GM12874 (cell line): Measurements from ENCODE around the gene UNC13C.

Experiments
- CTCF ChIP-seq: IDR thresholded peaks from 2 replicates; pipeline ENCODE4 v1.5.1; 2011; ENCODE audit warnings: low read depth, mild to moderate bottlenecking, control low read depth, low read length, moderate library complexity; ENCODE audit not compliant: insufficient read depth

The UNC13C gene

GRCh38 chr15:53985562-53985961, 7.3 kb downstream of the UNC13C start:
- TF ChIP-seq CTCF: no peak

GRCh38 chr15:53987480-53987879, 9.2 kb downstream of the UNC13C start:
- TF ChIP-seq CTCF: no peak

- TF ChIP-seq CTCF: no peak
Measured at GRCh38 chr15:54007256-54007655, 29.0 kb downstream of the UNC13C start.

GRCh38 chr15:54011656-54012055, 33.4 kb downstream of the UNC13C start:
- no peak for TF ChIP-seq CTCF

- no peak for TF ChIP-seq CTCF
Measured at GRCh38 chr15:54014067-54014655, 35.9 kb downstream of the UNC13C start.

- no peak for TF ChIP-seq CTCF
Measured at GRCh38 chr15:54017251-54017650, 39.0 kb downstream of the UNC13C start.

- TF ChIP-seq CTCF: no peak
Measured at GRCh38 chr15:54017959-54018358, 39.7 kb downstream of the UNC13C start.
